GM21737 (cell line): Measurements from ENCODE around the gene ACSL1.

Experiments
- ATAC-seq: cut with Tn5 transposase; IDR thresholded peaks from one replicate; pipeline ENCODE4 v1.9.1; 2021; ENCODE audit warnings: mild to moderate bottlenecking, moderate library complexity; ENCODE audit not compliant: unreplicated experiment

The ACSL1 gene, protein sequence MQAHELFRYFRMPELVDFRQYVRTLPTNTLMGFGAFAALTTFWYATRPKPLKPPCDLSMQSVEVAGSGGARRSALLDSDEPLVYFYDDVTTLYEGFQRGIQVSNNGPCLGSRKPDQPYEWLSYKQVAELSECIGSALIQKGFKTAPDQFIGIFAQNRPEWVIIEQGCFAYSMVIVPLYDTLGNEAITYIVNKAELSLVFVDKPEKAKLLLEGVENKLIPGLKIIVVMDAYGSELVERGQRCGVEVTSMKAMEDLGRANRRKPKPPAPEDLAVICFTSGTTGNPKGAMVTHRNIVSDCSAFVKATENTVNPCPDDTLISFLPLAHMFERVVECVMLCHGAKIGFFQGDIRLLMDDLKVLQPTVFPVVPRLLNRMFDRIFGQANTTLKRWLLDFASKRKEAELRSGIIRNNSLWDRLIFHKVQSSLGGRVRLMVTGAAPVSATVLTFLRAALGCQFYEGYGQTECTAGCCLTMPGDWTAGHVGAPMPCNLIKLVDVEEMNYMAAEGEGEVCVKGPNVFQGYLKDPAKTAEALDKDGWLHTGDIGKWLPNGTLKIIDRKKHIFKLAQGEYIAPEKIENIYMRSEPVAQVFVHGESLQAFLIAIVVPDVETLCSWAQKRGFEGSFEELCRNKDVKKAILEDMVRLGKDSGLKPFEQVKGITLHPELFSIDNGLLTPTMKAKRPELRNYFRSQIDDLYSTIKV

DNA sequence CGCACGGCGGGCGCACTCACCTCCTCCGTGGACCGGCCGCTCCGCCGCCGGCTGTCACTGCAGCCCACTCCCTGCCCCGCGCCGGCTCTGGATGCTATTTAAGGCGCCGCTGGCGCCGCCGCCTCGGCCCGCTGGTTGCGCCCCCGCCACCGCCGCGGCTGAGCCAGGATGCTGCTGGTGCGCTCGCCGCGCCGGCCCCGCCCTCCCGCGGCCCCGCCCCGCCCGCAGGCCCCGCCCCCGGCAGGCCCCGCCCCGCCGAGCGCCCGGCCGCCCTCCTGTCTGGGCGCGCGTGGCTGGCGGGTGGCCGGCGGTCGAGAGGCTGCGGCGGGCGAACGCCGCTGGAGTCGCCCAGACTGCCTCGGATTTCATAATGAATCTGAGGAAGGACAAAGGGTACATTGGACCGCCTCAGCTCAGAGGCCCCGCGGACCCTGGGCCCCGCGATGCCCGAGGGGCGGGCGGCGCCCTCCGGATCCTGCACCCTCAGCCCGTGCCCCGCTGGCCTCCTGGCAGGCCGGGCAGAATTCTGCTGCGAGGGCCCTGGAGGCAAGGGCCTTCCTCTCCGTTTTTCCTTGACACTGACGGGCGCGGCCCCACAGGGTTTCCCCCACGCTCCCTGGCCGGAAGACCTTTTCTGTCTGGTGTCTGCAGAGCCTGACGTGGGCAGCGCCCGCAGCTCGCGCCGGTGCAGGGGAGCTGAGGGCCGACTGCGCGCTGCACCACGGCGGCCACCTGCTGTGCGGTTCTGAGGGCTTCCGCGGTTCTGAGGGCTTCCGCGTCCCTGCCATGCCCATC is at the start of gene ACSL1:
ACSL1 (minus strand) TSS at position 73 of the 795 bp plus-strand sequence. CDS start 22,454 bp downstream, outside the sequence.
- ATAC-seq: peak; percentile 63

DNA sequence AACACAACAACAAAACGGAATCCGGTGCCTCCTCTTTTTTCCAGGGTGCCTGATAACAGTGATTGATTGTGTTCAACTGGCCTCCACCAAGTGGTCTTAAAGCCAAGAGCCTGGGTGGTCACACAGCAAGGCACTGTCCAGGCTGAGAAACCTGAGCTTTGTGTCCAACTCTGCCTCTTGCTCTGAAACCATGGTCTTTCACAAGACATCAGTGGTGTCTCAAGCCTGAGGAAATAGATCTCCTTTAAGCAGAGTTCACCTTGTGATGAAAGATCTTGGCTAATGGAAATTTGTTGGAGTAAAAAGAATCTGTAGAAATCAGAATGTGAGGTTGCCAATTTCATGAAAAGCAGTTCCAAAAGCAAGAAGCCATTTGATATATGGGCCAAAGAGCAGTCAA is 47.3 kb upstream of the ACSL1 start:
- no peak for ATAC-seq

DNA sequence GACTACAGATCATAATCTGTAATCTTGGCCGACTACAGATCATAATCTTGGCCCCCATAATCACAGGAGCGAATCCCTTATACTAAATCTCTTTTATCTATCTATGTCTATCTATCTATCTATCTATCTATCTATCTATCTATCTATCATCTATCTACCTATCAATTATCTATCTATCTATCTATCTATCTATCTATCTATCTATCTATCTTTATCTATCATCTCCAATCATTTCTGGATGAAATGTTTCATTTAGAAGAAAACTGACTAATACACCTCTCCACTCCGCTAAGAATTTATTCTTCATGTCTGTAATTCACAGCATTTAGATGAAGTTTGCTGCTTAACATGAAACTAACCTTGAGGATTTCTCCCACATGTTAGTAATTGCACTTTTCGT is 45.0 kb upstream of the ACSL1 start:
- no peak for ATAC-seq

DNA sequence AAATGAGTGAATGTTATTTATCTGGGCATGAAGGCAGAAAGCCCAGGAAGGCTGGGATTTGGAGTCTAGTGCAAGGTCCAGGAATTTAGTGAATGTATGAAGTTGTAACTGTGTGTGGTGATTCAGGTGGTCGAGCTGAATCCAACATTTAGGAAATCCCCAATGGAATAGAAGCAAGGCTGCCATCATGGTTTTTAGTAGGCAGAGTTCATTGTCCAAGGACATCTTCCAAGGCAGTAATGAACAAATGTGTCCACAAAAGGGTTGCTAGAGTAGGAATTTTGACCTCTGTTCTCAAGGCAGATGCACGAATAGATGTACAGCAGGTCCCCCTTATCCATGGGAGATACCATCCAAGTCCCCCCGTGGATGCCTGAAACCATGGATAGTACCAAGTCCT is 42.9 kb upstream of the ACSL1 start:
- ATAC-seq: no peak

DNA sequence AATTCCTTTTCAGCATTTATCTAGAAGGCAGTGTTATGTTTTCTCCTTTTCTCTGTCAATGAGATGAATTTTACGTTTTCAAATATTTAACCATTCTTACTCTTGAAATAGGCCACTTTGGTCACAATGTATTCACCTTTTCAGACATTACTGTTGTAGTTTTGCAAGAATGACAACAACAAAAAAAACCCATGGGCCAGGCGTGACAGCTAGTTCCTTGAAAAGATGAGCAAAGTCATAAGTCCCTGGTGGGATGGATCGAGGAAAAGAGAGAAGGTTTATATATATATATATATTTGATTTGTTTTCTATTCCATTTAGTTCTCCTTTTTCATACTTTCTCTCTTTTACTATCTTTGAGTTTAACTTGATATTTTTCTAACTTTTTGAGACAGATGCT is 38.1 kb upstream of the ACSL1 start:
- ATAC-seq: no peak

DNA sequence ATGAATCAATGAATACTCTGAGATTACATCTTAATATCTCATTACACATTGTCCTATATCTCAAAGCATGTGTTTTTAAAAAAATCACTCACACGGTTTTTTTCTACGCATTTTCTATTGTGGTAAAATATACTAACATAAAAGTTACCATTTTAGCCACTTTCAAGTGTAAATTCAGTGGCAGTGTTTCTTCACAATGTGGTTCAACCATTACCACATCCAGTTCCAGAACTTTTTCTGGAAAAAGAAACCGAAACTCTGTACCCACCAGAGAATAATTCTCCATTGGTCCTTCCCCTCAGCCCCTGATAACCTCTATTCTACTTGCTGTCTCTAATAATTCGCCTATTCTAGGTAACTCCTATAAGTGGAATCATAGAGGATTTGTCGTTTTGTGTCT is 35.3 kb upstream of the ACSL1 start:
- no peak for ATAC-seq

DNA sequence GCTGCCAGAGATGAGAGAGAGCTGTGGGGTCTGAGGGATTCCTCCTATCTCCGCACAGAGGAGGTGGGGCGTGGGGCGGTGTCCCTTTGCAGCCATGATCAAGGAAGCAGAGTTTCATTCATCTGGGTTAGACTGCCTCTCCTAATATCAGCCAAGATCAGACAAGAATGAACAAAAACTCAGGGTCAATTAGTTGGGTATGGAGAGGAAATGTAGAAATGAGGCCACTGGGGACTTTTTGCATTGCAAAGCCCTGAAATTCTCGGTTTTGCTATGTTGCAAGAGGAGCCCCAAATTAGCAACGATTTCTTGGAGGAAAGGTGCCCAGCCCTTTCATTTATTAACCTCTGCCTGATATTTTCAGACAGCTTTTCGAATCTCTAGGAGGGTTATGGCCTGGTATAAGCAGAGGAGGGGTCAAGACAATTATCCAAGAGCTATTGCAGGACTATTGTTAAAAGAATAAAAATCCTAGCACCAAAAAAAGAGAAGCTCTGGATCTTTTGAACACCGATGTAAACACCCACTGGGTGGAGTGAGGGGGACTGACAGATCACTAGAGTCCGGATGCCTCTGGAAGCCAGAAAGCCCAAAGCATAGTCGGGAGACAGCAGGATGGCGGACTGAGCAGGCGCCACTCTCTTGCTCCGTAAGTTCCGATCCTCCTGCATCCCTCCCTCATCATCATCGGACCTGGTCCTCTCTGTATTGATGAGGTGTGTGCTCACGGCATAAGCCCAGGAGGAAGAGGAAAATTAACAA is 34.4 kb upstream of the ACSL1 start:
- ATAC-seq: peak; percentile 51

DNA sequence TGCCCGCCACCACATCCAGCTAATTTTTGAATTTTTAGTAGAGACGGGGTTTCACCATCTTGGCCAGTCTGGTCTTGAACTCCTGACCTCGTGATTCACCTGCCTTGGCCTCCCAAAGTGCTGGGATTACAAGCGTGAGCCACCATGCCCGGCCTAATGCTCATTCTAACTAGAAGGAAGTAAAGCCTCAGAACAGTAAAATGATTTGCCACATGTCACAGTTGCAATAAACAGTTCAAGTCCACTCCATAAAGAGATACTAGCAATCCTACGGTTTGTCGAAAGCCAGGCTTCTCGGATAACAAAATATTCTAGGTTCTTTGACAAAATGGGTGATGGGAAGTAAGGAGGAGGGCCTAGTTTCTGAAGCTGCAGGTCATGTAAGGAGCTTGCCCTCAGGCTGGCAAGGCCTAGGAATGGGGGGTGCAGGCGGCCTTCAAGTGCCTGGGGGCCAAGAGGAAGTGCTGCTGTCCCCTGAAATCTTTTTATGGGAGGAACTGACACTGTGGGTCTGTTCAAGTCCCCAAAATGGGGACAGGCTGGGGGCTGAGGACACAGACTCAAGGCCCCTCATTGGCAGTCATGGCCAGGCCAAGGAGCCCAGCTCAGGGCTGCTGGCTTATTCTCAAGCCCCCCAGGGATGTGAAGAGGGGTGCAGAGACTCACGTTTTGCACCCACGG is 31.8 kb upstream of the ACSL1 start:
- no peak for ATAC-seq

DNA sequence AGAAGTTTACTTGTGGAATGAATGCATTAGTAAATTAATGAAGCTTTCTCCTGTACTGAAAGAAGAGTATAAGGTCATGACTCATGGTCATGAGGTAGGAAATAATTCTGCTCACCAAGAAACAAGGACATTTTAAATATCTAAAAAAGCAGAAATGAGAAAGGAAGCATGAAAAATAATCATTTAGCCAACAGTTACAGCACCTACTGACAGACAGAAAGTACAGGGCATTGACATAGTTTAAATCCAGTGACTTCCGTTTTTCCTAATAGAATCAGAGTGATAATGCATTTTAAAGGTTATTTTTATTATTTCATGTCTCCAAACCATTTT is 30.5 kb upstream of the ACSL1 start:
- ATAC-seq: no peak

DNA sequence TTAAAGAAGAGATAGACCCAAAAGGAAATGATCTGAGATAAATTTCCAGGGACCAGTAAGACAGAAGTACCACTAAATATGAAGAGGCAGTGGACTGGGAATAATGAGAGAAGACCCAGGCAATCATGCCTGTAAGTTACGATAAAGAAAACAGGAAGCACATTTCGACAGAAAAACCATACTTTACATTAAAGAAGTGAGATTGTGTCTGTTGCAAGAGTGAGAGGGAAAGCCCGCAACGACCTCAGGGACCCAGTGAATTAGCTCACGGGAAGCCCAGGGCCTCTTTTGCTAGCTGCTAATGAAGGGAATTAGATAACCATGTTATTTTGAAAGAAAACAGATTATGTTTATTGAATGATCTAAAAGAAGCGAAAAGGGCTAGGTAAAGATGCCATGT is 28.9 kb upstream of the ACSL1 start:
- ATAC-seq: no peak

DNA sequence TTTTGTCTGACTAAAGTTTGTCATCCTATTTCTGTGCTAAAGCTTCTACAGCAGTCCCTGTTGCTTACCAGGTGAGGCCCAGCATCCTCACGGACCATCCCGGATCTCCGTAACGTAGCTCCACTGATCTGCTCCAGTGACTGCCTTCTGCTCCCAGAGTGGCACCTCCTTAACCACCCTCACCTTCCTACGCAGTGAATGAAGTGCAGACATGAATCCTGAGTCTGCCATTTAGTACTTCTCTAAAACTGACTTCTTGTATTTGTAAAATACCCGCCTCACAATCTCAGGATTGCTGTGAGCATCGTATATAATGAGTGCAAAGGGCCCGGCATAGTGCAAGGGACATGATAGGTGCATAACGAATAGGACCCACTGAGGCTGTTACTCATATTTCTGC is 27.7 kb upstream of the ACSL1 start:
- ATAC-seq: no peak

DNA sequence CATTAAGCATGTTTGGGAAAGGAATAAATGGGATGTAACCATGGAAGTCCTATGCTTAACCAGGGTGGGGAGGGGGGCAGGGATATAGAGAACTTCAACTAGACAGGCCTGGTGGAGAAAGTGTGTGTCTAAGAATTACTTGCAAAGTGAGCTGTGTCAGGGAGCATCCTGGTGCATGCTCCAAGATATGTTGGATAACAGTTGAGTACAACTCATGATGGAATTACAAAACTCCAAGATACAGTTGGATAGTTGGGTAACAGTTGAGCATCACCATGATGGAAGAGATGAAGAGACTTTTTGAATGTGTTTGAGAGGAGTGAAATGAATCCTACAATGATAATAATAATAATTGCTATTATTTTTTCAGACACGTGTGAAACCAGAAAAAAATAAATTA is 26.1 kb upstream of the ACSL1 start:
- no peak for ATAC-seq

DNA sequence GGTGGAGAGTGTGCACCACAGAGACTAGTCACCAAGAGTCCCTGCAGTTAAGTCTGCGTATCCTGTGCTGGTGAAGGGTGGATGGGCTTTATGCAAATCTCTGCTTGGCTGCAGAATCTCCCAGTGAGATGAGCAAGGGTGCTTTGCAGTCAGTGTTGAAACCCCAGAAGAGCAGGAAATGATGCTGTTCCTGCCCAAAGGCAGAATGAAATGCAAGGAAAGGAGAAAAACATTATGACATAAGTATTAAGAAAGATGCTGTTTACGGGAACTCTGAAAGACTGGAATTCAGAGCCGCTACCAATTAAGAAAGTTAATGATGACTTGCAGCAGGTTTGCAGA is 25.4 kb upstream of the ACSL1 start:
- ATAC-seq: peak; percentile 81

DNA sequence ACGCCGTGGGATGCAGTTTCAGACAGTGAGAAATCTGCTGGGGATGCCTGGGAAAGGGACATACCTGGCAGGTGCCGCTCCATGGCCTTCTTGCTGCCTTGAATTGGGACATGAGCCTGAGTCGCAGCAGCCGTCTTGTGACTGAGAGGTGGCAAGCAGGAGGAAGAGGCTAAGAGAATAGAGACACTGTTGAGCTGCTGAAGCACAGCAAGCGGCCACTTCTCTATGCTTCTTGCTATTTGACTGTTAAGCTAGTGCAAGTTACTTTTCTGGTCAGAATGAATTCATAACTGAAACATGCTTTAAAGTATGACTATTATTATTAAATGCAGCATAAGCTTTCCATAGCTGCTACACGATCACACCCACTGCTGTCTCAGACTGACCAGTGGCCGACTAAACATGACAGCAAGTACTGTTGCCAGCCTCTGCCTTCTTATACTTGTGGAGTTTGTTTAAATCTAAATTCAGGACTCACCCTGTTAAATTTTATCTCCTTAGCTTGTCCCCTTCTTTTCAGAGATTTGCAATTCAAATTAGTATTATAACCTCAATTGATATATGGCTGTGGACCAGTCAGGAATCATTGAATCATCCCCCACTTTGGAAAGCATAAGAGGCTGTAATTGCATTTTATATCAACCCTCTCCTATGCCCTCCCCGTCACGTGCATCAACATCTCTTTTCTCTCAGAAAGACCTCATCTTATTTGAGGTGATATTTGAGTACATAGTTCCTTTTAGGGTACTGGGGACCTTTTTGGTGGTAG is 24.8 kb upstream of the ACSL1 start:
- peak; percentile 33 for ATAC-seq

DNA sequence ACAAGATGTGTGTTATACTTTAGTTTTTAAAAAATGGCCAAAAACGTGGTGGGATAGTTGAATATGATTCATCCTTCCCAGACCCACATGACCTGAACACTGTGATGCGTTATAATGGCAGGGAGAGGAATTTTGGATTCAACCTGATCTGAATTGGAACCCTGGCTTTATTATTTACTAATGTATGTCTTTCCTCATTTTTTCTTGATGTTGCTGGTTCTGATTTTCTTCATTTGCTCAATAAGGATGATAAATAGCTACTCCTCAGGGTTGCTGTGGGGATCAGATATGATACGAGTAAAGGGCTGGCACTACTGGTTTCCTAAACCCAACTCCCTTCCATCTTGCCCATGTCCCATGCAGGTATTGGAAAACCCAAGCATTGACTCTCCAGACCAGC is 24.2 kb upstream of the ACSL1 start:
- no peak for ATAC-seq

DNA sequence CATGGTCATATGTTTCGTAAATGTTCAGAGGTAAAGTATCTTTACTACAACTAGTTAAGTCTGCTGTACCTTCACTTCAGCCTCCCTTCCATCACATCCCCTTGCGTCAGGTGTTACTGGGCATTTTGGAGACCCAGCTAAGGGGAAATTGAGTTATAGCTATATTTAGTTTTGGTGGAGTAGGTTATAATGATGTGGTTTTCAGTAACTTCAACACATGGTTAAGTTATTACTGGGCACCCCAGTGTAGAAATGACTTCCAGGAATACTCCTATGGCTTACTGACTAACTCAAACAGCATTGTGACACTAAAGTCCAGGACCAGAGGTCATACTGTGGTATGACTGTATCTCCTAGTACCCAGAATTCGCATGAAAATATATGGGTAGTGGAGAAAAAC is 23.4 kb upstream of the ACSL1 start:
- ATAC-seq: no peak

DNA sequence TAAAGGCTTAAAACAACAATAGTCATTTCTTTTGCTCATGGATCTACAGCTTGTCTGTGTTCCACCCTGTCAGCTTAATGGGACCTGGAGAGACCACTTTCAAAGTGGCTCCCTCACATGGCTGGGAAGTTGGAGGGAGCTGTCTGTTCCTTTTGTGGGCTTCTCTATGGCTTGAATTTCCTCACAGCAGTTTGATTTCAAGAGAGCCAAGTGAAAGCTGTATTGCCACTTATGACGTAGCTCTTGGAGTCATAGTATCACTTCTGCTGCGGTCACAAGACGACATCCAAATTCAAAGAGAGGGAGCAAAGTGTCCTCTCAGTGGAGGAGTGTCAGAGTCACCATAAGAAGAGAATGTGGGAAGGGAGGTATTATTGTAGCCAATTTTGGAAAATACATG is 22.7 kb upstream of the ACSL1 start:
- no peak for ATAC-seq

DNA sequence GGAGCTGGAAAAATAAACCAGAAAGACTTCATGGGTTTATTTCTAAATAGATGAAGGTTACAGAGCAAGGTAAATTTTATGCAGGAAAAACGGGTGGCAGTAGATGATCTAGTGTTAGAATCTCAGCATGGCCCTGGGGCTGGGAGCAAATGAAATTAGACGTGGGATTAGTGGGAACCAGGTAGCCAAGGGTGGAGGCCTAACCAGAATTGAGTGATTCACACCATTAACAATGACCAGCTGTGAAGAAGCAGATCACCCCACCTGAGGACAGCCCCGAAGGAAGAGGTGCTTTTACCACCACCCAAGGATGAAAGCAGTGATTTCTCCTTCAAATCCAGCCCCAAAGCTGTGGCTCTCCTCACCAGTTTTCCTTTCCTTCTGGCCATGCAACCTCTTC is 20.8 kb upstream of the ACSL1 start:
- ATAC-seq: no peak

DNA sequence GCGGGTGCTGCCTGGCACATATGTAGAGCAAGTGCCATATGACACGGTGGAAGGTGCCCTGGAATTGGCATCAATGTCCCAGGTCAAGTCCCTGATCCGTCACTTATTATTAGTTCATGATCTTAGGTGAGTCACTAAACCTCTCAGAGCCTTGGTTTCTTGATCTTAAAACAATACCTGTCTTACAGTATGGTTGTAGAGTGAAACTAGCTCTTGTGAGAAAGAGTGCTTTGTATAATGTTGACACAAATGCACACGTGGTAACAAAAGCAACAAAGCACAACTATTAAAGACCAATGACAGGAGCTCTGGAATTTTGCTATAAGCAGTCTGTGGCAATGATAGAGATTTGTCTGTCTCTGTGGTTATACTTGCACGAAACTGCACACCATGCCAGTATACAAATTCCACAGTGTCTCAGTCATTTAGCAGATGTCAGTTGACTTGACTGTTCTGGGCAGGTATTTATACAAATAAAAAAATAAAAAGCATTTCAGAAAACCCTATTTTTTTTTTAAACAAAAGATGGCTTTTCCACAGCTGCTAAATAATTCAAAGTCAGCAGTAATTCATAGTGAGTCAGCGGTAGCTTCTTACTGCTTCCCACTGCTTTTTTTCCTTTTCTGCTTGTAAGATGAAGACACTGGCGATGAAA is 19.7 kb upstream of the ACSL1 start:
- no peak for ATAC-seq
